DMS153 (cell line): Measurements from ENCODE around the gene HAUS1.
A peak's percentile ranks its signal among the peaks of the same experiment; 100 is the strongest.
"Not testable (repeated sequence)": the region's sequence is repeated elsewhere in the genome, so short reads cannot be mapped to it uniquely, and the experiment has no call there.

Experiments used
- DNase-seq: peaks from one replicate; lab custom pipeline; 2025; lab: John Stamatoyannopoulos, UW

HAUS1 gene

GRCh38 chr18:46104128-46104911, at the start of gene HAUS1:
Gene HAUS1, plus strand, starts transcription at chr18:46104385. Its CDS starts 27 bp downstream, at chr18:46104412.
- DNase-seq: peak; percentile 91

GRCh38 chr18:46054956-46055837, 49.0 kb upstream of the HAUS1 start:
- DNase-seq: no peak

- DNase-seq: no peak
Observed at GRCh38 chr18:46055838-46056230, 48.4 kb upstream of the HAUS1 start.

- DNase-seq: no peak
Observed at GRCh38 chr18:46060359-46060841, 43.8 kb upstream of the HAUS1 start.

- DNase-seq: no peak
Observed at GRCh38 chr18:46061387-46061786, 42.8 kb upstream of the HAUS1 start.

- no peak for DNase-seq
Observed at GRCh38 chr18:46061796-46062195, 42.4 kb upstream of the HAUS1 start.

- DNase-seq: no peak
Observed at GRCh38 chr18:46062781-46063180, 41.4 kb upstream of the HAUS1 start.

GRCh38 chr18:46067438-46068007, 36.7 kb upstream of the HAUS1 start:
- no peak for DNase-seq

- no peak for DNase-seq
Observed at GRCh38 chr18:46068763-46069162, 35.4 kb upstream of the HAUS1 start.

- no peak for DNase-seq
Observed at GRCh38 chr18:46069524-46069923, 34.7 kb upstream of the HAUS1 start.

GRCh38 chr18:46070232-46070631, 34.0 kb upstream of the HAUS1 start:
- DNase-seq: no peak

- DNase-seq: no peak
Observed at GRCh38 chr18:46070815-46071652, 33.2 kb upstream of the HAUS1 start.

GRCh38 chr18:46071653-46072375, 32.4 kb upstream of the HAUS1 start, which contains the start of gene PSTPIP2:
Gene PSTPIP2, minus strand, starts transcription at chr18:46072260. Its CDS starts 72 bp downstream, at chr18:46072188.
- no peak for DNase-seq

- no peak for DNase-seq
Observed at GRCh38 chr18:46072376-46072867, 31.8 kb upstream of the HAUS1 start.

GRCh38 chr18:46072959-46073358, 31.2 kb upstream of the HAUS1 start:
- DNase-seq: no peak

GRCh38 chr18:46073474-46074331, 30.5 kb upstream of the HAUS1 start:
- DNase-seq: peak; percentile 20

- DNase-seq: no peak
Observed at GRCh38 chr18:46079336-46079735, 24.8 kb upstream of the HAUS1 start.

- no peak for DNase-seq
Observed at GRCh38 chr18:46080156-46080555, 24.0 kb upstream of the HAUS1 start.

GRCh38 chr18:46084431-46084830, 19.8 kb upstream of the HAUS1 start:
- no peak for DNase-seq

- not testable (repeated sequence) for DNase-seq
Observed at GRCh38 chr18:46088501-46088900, 15.7 kb upstream of the HAUS1 start.
